Measurements from ENCODE around the gene FANCC.
A peak's percentile ranks its signal among the peaks of the same experiment; 100 is the strongest.

The FANCC gene

GRCh38 chr9:95062596-95063065 is 254.9 kb downstream of the FANCC start:
- Histone ChIP-seq H3K27me3 (replicated peaks) (no peaks in the 10 kb centered on the region), H3K36me3 (replicated peaks) (peaks cover 38% of the 10 kb centered on the region), H3K4me3 (ENCODE audit: low read depth, low read length) (no peak overlapping the region), H3K27ac (no peak overlapping the region)
- in situ Hi-C loops (cut with HindIII; ENCODE audit: low pct_ligation_motif_present, low sequenced_read_pairs): no loop called here
- no peak for TF ChIP-seq CTCF (IDR thresholded peaks at IDR 0.05; ENCODE audit: low read depth, low read length, missing control alignments)
- DNase-seq: no peak

- Histone ChIP-seq H3K36me3 (replicated peaks) (peaks cover 37% of the 10 kb centered on the region), H3K27ac (no peak overlapping the region), H3K27me3 (replicated peaks) (no peaks in the 10 kb centered on the region), H3K4me3 (ENCODE audit: low read depth, low read length) (no peak overlapping the region)
- in situ Hi-C loops (cut with HindIII; ENCODE audit: low pct_ligation_motif_present, low sequenced_read_pairs): no loop called here
- DNase-seq: no peak
- no peak for TF ChIP-seq CTCF (IDR thresholded peaks at IDR 0.05; ENCODE audit: low read depth, low read length, missing control alignments)
Measured at GRCh38 chr9:95061916-95062595, 255.5 kb downstream of the FANCC start.

- no peak for TF ChIP-seq CTCF (IDR thresholded peaks at IDR 0.05; ENCODE audit: low read depth, low read length, missing control alignments)
- in situ Hi-C loops (cut with HindIII; ENCODE audit: low pct_ligation_motif_present, low sequenced_read_pairs): no loop called here
Measured at GRCh38 chr9:95060916-95061315, 256.6 kb downstream of the FANCC start.

GRCh38 chr9:95060234-95060633 is 257.3 kb downstream of the FANCC start:
- no peak overlapping the region for H3K4me3 ChIP-seq (ENCODE audit: low read depth, low read length)
- no peaks in the 10 kb centered on the region for H3K27me3 ChIP-seq (replicated peaks)
- H3K36me3 ChIP-seq (replicated peaks): peaks cover 30% of the 10 kb centered on the region
- no peak overlapping the region for H3K27ac ChIP-seq
- TF ChIP-seq CTCF (IDR thresholded peaks at IDR 0.05; ENCODE audit: low read depth, low read length, missing control alignments): no peak
- in situ Hi-C loops (cut with HindIII; ENCODE audit: low pct_ligation_motif_present, low sequenced_read_pairs): no loop called here
- DNase-seq: peak; percentile 40

More at GRCh38 chr9:95060916-95061315, 256.6 kb downstream of the FANCC start:
- Histone ChIP-seq H3K27me3 (replicated peaks) (no peaks in the 10 kb centered on the region), H3K27ac (no peak overlapping the region), H3K4me3 (ENCODE audit: low read depth, low read length) (no peak overlapping the region), H3K36me3 (replicated peaks) (peaks cover 32% of the 10 kb centered on the region)
- no peak for DNase-seq

GRCh38 chr9:95058795-95059386 is 258.6 kb downstream of the FANCC start:
- in situ Hi-C loops (cut with HindIII; ENCODE audit: low pct_ligation_motif_present, low sequenced_read_pairs): no loop called here
- no peaks in the 10 kb centered on the region for H3K27me3 ChIP-seq (replicated peaks)
- DNase-seq: no peak
- no peak overlapping the region for H3K4me3 ChIP-seq (ENCODE audit: low read depth, low read length)
- no peak overlapping the region for H3K27ac ChIP-seq
- no peak for TF ChIP-seq CTCF (IDR thresholded peaks at IDR 0.05; ENCODE audit: low read depth, low read length, missing control alignments)
- H3K36me3 ChIP-seq (replicated peaks): peaks cover 20% of the 10 kb centered on the region

Measured in brain microvascular endothelial cell (primary cell).